Activated CD8-positive, alpha-beta memory T cell treated with anti-CD3 and anti-CD28 coated beads, Interleukin-2, amount 50 U/mL, for 24 hours (primary cell): ENCODE data around the gene CEP89.
"Not testable (repeated sequence)": the region's sequence is repeated elsewhere in the genome, so short reads cannot be mapped to it uniquely, and the experiment has no call there.

Experiments used
- DNase-seq: peaks from one replicate; pipeline ENCODE4 v3.0.0-alpha.2; 2020; ENCODE audit errors: extremely low read depth

Gene CEP89

GRCh38 chr19:32895384-32895783 is 76.4 kb downstream of the CEP89 start:
- DNase-seq = no peak

DNA sequence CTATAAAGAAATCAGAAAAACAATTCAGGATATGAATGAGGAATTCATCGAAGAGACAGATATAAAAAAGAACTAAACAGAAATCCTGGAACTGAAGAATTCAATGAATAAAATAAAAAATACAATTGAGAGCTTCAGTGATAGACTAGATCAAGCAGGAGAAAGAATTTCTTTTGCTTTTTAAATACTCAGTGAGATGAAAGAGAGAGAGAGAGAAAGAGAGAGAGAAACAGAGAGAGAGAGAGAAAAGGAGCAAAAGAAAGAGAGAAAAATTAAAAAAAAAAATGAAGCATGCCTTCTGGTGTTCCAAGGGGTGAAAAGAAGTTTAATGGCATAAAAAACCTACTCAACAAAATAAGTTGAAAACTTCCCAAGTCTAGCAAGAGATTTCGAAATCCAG is 80.1 kb downstream of the CEP89 start:
- DNase-seq = no peak

DNA sequence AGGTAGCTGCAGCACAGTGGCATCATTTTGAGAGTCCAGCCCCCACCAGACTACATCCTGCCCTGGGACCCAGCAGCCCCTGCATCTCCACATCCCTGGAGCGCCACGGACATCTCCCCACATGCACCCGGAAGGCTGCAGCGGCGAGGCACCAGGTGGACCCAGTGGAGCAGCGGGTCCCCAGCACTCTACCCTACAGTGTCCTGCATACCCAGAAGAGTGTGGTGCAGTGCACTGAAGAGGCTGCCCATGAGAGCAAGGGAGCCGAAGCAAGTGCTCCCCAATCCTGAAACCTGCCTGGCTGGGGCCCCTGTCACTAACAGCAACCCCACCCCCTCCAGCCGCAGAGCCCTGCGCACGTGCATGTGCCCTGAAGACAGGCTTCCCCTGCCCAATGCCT is 80.9 kb downstream of the CEP89 start:
- DNase-seq = no peak

- no peak for DNase-seq
Observed at GRCh38 chr19:32890326-32890725, 81.4 kb downstream of the CEP89 start.

DNA sequence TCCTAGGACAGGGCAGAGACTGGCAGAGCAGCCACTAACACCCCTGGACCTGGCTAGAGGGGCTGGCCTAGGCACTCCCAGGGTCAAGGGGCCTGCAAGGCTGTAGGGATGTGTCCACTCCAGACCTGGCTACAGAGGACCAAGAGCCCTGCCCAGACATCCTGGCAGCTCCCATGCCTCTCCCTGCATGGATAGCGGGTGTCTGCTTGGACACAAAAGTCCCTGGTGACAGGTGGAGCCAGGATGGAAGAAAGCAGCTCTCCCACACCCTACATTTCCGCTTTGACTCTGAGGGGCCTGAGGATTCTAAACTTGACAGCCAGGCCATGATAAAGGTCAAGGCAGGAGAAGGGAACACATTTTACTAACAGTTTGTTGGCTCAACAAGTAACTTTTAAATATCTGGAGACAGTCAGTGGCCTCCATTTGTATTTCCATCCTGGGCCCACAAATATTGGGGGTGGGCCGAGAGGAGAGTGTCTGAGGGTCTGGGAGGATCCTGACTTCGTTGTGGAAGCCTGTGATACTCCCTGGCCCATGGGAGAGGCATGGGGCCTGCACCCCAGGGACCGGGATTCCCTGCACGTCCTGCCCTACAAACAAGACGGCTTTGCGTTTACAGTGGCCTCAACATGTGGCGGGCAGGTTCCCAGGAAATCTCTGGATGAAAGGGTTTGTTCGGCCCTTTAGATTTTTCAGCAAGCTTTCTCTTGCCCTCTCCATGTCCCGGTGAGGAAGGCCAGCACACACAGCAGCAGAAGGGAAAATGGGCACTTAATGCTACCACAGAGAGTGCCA is 82.4 kb downstream of the CEP89 start:
- DNase-seq = no peak

GRCh38 chr19:32887572-32888215 is 84.1 kb downstream of the CEP89 start:
- DNase-seq = no peak

DNA sequence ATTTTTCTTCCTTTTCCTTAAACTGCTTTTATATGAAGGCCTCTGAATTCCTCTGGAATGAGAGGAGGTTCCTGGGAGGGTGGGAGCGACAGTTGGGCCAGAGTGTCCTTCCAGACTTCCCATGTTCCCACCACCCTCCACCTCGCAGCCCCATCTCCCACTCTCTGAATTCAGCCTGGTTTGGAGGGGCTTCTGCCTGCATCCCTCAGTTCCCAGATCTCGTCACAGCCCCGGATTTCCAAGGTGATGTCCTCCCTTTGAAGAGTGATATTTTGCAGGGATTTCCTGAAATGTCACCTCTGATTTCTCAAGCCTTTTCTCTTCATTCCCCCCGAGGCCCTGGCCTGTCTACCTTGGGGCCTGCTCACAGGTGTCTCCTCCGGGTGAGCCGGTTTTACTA is 85.5 kb downstream of the CEP89 start:
- no peak for DNase-seq

- not testable (repeated sequence) for DNase-seq
Observed at GRCh38 chr19:32885255-32885654, 86.5 kb downstream of the CEP89 start.

GRCh38 chr19:32881766-32882165 is 90.0 kb downstream of the CEP89 start:
- no peak for DNase-seq

DNA sequence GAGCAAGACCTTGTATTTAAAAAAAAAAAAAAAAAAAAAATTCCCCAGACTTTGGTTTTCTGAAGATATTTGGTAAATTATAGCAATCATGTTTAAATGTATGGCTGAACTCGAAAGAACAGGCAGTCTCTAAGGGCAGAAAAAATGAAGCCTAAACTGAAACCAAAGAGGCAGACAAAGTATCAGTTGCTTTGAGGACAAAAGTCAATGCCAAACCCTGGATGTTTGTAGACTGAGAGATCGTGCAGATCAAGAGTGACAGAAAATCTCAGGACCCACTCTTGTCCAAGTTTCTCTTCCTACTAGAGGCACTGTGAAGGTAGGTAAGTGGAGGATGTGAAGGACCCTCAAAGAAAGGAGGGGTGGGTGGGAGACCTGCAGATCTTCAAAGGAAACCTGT is 91.1 kb downstream of the CEP89 start:
- DNase-seq = no peak

GRCh38 chr19:32879741-32880140 is 92.0 kb downstream of the CEP89 start:
- DNase-seq = no peak

- no peak for DNase-seq
Observed at GRCh38 chr19:32878988-32879387, 92.8 kb downstream of the CEP89 start.

GRCh38 chr19:32877977-32878745 is 93.6 kb downstream of the CEP89 start:
- no peak for DNase-seq

DNA sequence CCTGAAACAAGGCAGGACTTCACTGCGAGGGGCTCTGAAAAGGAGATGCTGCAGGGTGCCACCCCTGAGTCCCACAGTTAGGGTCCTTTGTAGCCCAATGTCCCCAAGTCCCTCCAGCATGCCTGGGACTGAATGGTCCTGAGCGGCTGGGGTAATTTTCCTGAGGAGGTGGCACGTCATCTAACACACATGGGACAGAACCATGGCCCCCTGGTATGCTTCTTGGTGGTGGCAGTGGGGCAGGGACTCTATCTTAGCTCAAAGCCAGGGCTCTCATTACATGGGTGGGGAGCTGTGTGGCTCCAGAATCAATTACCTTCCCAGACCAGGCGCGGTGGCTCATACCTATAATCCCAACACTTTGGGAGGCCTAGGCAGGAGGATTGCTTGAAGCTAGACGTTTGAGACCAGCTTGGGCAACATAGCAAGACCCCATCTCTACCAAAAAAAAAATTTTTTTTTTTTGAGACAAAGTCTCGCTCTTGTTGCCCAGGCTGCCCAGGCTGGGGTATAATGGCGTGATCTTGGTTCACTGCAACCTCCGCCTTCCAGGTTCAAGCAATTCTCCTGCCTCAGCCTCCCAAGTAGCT is 94.3 kb downstream of the CEP89 start:
- no peak for DNase-seq

DNA sequence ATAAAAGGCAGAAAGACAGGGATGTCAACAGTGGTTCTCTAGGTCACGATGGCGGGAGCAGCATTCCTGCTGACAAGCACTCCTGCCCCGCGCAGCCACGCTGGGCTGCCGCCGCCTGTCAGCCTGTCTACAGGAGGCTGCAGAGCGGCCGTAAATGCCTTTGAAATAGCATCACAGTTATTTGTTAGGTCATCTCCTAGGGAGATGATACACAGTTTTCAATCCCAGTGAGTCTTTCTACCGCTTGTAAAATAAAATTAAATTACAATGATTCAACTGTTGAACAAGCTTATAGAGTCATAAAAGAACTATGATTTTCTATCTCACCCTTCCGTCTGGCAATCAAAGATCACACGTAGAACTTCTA is 94.9 kb downstream of the CEP89 start:
- DNase-seq = no peak

DNA sequence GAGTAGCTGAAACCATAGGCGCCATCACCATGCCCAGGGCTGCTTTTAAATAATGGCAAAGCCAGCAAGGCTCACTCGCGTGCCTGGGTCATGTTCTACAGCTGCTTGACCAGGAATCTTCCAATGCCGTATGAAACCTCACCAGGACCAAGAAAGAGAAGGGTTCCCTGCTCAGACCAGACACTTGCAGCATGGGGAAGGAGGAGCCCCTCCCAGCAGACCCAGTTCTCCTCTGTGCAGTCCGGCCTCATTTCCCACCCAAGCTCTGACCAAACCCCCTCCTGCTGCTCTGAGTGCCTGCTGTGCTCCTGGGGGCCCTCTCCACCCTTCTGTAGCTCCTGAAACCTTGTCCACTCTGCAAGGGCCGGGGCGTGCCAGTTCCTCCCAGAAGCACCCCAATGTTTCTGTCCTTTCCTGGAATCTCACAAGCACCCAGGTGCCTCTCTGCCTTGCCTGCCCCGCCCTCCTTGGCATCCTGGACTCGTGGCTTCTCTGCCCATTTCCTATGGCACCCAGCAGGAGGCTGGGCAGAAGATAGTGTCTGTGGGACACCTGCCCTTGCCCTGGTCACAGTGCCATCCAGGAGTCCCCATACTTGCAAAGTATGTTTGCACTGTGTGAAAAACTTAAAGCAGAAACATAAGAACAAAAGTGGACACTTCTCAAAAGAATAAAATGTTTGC is 95.4 kb downstream of the CEP89 start:
- no peak for DNase-seq

DNA sequence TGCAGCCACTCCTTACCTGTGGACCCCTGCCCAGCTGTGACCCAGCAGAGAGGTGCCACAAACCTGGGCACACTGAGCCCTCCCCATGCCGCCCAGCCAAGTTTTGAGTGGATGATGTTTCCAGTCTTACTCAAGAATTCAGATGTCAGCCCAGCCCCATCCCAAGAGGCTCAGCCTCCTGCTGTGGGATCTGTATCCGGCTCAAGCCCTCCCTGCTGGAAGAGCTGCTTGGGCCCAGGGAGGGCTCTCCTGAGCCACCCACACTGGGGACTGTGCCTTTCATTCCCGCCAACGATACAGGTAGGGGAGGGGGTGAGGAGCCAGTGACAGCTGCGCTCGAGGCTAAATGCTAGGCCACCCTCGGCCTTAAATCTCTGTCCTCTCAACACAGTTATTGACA is 96.3 kb downstream of the CEP89 start:
- DNase-seq = no peak

DNA sequence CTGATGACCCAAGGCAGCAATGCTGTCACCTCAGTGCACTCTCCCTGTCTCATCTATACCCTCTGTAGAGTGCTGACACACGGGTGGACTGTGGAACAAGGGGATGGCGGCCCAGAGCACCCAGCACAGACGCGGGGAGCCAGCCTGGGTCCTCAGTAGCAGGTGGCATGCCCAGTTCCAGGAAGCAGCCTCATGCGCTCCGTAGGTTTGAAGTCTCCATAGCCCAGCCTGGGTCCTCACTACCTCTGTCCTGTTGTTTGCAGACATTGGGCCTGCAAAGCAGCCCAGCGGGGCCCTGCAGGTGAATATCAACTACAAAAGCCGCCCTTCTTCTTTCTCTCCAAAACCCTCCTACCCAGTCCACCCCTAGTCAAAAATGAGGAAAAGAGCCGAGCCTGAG is 97.2 kb downstream of the CEP89 start:
- DNase-seq = no peak

DNA sequence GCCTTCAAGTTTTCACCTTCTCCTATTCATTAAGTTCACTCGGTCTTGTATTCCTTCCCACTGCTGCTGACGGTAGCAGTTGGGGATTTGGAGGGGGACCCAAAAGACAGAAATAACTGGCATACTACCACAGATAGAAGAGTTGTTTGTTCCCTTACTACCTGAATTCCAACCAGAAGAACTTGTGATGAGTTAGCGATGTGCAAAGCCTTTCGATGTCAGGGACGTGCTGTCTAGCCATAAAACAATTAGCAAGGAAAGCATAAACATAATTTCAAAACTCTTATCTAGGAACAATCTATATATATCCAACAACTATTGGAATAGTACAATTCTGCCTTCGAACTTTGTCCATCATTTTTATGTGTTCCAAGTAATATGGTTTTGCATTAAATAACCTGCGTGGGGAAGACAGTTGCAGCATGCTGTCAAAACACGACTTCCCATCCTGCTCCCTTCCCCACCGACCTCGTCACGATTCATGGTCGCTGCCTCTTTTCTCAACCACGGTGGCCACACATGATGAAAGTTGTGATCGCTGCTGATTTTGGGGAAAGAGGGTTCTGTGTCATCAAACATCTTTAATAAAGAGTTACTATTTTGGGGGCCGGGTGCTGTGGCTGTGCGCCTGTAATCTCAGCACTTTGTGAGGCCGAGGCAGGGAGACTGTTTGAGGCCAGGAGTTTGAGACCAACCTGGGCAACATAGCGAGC is 98.4 kb downstream of the CEP89 start:
- no peak for DNase-seq

DNA sequence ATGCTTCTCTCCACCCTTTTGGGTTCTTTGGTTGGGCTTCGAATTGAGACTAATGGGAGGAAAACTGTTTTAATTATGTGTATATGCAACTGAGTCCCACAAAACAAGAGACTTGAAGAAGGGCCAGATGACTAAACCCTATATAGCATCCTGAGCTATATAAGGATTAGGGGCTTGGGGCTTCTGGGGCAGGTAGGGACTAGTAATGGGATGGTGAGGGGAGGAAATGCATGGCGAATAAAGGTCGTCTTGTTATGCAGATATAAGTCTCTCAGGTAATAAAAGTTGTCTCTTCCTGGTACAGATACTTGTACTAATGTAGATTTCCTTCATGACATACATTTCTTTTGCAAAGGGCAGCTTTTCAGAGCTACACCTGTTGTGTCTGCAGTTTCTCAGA is 99.4 kb downstream of the CEP89 start:
- no peak for DNase-seq

DNA sequence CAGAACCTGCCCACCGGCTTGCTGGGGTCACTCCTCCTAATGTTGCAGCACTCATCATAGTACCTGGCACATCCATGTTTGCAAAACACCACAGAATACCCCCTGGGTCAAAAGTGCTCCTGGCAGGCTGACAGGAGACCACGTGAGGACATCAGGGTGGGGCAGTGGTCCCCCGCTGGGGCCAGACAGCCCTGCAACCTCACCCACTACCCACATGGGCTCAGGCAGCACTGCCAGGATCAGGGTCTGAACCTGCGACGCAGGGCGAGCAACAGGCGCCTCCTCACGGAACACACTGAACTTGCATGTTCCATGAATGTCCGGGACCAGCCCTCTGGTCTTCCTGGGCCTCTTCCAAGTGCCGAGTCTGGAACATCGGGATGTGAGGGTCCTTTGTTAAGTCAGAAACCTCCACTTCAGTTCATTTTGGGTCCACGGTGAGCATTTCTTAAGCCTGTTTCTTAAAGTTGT is 100.7 kb downstream of the CEP89 start:
- no peak for DNase-seq
